Stimulated activated naive CD8-positive, alpha-beta T cell treated with anti-CD3 and anti-CD28 coated beads, Interleukin-15, Interleukin-2, amounts not matched to agents 100 ng/mL and 50 ng/mL, for 24 hours (primary cell): ENCODE data around the gene KRTAP10-11.
"Not testable (repeated sequence)": the region's sequence is repeated elsewhere in the genome, so short reads cannot be mapped to it uniquely, and the experiment has no call there.

Experiments
- H3K27ac Mint-ChIP-seq: one replicate; pipeline ENCODE4 v1.8.0; 2021; ENCODE audit warnings: mild to moderate bottlenecking, mixed read lengths
- H3K27me3 Mint-ChIP-seq: one replicate; pipeline ENCODE4 v1.8.0; 2021; ENCODE audit warnings: mixed read lengths
- H3K36me3 Mint-ChIP-seq: one replicate; pipeline ENCODE4 v1.8.0; 2021; ENCODE audit warnings: low read depth, mixed read lengths
- H3K4me1 Mint-ChIP-seq: one replicate; pipeline ENCODE4 v1.8.0; 2021; ENCODE audit warnings: low read depth, mixed read lengths
- H3K4me3 Mint-ChIP-seq: one replicate; pipeline ENCODE4 v1.8.0; 2021; ENCODE audit warnings: mild to moderate bottlenecking, mixed read lengths
- H3K9me3 Mint-ChIP-seq: one replicate; pipeline ENCODE4 v1.8.0; 2021; ENCODE audit warnings: mixed read lengths

The KRTAP10-11 gene

DNA sequence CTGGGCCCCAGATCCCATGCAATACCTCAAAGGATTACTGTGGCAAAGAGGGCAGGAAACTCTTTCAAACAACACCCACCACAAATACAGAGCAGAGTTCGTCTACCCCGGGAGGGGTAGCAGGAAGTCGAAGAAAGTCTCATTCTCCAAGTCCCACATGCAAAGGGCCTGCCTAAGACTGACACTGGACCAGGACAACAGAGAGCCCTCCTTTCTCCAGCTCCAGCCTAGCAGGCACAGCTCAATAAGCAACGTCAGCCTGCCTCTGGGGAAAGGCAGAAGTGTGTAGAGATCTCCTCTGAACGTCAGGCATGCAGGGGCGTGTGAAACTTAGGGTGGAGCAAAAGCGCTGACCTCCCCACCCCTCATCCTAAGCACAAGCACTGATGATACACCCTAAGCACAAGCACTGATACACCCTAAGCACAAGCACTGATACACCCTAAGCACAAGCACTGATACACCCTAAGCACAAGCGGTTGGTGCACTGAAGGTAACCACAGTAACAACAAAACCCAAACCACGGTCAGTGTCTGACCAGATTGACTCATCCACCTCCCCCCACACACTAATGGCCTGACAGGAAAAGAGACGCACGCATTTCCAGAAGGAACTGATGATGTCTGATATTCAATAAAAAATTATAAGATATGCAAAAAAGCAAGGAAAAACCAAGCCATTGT lies 12.8 kb downstream of the KRTAP10-11 start:
- H3K27ac Mint-ChIP-seq: peak overlapping the region; percentile 54
- peaks cover 56% of the 10 kb centered on the region for H3K4me1 Mint-ChIP-seq
- peaks cover 17% of the 10 kb centered on the region for H3K36me3 Mint-ChIP-seq
- H3K27me3 Mint-ChIP-seq: no peaks in the 10 kb centered on the region
- peaks cover 22% of the 10 kb centered on the region for H3K9me3 Mint-ChIP-seq
- no peak overlapping the region for H3K4me3 Mint-ChIP-seq

DNA sequence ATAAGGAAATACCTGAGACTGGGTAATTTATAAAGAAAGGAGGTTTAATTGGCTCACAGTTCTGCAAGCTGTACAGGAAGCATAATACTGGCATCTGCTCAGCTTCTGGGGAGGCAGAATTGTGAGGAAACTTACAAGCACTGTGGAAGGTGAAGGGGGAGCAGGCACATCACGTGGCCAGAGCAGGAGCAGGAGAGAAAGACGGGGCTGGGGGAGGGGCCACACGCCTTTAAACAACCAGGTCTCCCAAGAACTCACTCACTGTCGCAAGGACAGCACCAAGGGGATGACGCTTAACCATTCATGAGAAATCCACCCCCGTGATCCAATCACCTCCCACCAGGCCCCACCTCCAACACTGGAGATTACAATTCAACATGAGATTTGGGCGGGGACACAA lies 15.4 kb downstream of the KRTAP10-11 start:
- H3K4me3 Mint-ChIP-seq, H3K27me3 Mint-ChIP-seq, H3K27ac Mint-ChIP-seq: not testable (repeated sequence)
- Mint-ChIP-seq H3K36me3 (peaks cover 11% of the 10 kb centered on the region), H3K4me1 (peaks cover 34% of the 10 kb centered on the region), H3K9me3 (peaks cover 14% of the 10 kb centered on the region)

DNA sequence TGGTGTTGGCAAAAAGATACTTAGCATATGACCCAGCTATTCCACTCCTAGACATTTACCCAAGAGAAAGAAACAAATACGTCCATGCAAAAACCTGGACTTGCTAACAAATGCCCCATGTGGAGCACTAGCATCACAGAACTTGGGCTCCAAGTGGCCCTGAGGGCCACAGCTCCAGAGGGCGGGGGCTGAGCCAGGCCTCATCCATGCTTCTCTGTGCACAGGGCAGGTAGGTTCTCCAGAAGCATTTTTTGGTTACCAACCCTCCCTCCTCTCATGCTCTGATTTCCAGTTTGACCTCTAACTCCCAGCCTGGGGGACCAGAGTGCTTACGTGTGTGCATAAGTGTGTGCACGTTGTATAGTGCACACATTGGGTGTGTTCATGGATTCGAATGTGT lies 18.5 kb downstream of the KRTAP10-11 start:
- Mint-ChIP-seq H3K9me3 (peaks cover 16% of the 10 kb centered on the region), H3K4me3 (no peak overlapping the region), H3K27ac (no peak overlapping the region), H3K36me3 (peaks cover 5% of the 10 kb centered on the region), H3K4me1 (peaks cover 2% of the 10 kb centered on the region), H3K27me3 (peaks cover 8% of the 10 kb centered on the region)

DNA sequence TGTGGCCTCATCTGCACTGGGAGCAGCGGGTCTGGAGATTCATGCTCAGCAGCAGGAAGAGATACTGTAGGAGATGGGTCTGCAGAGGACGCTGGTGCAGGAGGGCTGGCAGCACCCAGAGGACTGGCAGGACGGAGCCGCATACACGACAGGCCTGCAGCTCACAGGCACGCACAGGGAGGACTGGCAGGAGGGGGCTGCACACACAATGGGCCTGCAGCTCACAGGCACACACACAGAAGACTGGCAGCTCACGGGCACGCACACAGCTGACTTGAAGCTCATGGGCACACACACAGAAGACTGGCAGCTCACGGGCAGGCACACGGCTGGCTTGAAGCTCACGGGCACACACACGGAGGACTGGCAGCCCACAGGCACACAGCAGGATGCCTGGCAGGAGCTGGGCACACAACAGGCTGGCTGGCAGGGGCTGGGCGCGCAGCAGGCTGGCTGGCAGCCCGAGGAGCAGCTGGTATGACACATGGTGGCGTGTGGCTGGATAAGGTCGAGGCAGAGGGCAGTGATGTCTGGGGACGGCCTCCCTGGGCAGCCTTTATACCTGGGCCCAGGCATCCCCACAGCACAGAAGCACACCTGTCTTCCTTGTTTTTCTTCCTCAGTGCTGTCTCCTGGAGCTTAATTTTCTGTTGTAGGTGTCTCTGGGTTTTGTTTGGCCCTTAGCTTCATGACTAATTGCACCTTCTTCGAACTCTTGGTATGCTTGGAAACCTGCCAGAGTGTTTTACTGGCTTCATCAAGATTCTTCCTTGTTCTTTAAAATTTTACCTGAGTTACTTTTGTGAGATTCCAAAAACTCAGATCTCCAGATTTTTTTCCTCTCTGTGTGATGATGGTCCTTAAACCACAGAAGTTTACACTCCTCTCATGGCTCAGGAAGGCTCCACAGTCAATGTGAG lies 20.4 kb downstream of the KRTAP10-11 start, which contains the start of gene KRTAP12-2:
Gene KRTAP12-2 (minus strand): TSS at position 527 of the 920 bp plus-strand sequence. CDS start 41 bp downstream, at position 486.
- no peak within 1 kb of the TSS for H3K27ac Mint-ChIP-seq
- H3K9me3 Mint-ChIP-seq: peaks cover 25% of the 10 kb centered on the region
- H3K27me3 Mint-ChIP-seq: peaks cover 8% of the 10 kb centered on the region
- no peaks in the 10 kb centered on the region for H3K4me1 Mint-ChIP-seq
- H3K36me3 Mint-ChIP-seq: peaks cover 5% of the 10 kb centered on the region
- no peak within 1 kb of the TSS for H3K4me3 Mint-ChIP-seq

DNA sequence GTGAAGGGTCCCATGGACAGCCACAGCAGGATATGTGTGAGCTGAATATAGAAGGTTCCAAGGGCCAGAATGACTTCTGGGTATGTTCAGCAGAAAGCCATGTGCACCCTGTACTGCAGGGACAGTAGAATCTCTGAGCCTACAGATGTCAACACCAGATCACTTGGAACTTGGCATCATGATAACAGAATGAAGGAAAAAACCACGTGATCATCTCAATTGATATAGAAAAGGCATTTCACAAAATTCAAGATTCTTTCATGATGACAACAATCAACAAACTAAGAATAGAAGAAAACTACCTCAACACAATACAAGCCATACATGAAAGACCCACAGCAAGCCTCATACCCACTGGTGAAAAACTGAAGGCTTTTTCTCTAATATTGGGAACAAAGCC lies 21.4 kb downstream of the KRTAP10-11 start:
- H3K36me3 Mint-ChIP-seq: peaks cover under 1% of the 10 kb centered on the region
- H3K4me1 Mint-ChIP-seq: no peaks in the 10 kb centered on the region
- no peak overlapping the region for H3K4me3 Mint-ChIP-seq
- peaks cover 25% of the 10 kb centered on the region for H3K9me3 Mint-ChIP-seq
- no peak overlapping the region for H3K27ac Mint-ChIP-seq
- H3K27me3 Mint-ChIP-seq: peaks cover 8% of the 10 kb centered on the region

DNA sequence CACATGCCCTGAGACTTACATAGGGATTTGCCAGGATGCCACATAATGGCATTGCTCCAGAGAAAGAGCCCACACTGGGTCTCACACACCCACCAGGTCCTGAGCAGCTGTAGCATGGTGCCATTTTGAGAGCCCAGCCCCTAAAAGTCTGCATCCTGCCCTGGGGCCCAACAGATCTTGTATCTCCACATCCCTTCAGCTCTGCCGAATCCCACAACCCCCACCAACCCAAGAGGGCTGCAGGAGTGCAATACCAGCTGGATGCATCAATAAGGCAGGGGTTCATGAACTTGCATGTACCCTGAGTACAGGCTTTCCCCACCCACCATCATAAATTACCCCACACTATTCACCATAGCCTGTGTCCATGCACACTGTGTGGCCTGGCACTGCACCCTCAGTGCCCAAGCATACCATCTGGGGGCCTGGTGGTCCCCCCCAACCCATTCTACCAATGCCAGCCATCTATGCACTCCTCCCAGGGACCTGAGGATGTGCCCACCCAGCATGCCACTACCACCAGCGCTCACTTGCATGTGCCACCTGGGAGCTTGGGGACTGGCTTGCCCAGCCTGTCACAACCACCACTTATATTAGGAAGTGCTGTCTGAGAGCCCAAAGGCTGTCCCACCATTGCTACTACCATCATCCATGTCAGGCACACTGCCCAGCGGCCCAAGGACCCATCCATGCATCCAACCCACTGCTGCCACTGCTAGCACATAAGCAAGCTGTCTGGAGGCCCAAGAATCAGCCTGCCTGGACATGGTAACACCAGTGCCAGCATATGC lies 24.6 kb downstream of the KRTAP10-11 start:
- Mint-ChIP-seq H3K9me3 (peaks cover 39% of the 10 kb centered on the region), H3K27ac (no peak overlapping the region), H3K27me3 (peaks cover 8% of the 10 kb centered on the region)

DNA sequence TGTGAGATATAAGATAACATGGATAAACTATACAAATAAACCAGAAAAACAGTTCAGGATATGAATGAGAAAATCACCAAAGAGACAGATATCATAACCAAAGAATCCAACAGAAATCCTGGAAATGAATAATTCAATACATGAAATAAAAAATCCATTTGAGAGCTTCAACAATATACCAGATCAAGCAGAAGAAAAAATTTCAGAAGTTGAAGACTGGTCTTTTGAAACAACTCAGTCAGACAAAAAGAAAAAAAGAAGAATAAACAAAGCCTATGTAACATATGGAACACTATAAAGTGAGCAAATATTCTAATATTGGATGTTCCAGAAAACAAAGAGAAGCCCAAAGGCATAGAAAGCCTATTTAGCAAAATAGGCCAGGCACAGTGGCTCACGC lies 25.7 kb downstream of the KRTAP10-11 start:
- no peak overlapping the region for H3K4me3 Mint-ChIP-seq
- no peaks in the 10 kb centered on the region for H3K36me3 Mint-ChIP-seq

More for the DNA sequence above, 24.6 kb downstream of the KRTAP10-11 start:
- no peak overlapping the region for H3K4me3 Mint-ChIP-seq
- no peaks in the 10 kb centered on the region for H3K36me3 Mint-ChIP-seq
- no peaks in the 10 kb centered on the region for H3K4me1 Mint-ChIP-seq

DNA sequence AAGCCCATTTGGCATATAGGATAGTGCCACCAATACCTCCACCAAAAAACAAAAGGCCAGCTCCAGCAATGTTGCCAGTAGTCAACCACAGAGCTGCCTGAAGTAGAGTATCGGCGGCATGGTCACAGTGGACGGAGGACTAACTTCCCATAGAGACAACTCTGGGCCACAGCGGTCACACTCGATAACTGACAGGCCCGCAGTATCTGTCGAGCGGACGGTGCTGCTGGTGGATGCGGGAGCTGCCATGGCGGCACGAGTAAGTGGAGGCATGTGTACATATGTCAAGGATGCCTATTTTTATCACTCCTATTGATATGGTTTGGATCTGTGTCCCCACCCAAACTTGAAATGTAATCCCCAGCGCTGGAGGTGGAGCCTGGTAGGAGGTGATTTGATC lies 31.7 kb downstream of the KRTAP10-11 start:
- no peaks in the 10 kb centered on the region for H3K27me3 Mint-ChIP-seq
- H3K4me1 Mint-ChIP-seq: no peaks in the 10 kb centered on the region
- H3K4me3 Mint-ChIP-seq: no peak overlapping the region
- H3K36me3 Mint-ChIP-seq: no peaks in the 10 kb centered on the region
- peaks cover 12% of the 10 kb centered on the region for H3K9me3 Mint-ChIP-seq
- no peak overlapping the region for H3K27ac Mint-ChIP-seq

More for the DNA sequence above, 25.7 kb downstream of the KRTAP10-11 start:
- peaks cover 39% of the 10 kb centered on the region for H3K9me3 Mint-ChIP-seq
- H3K4me1 Mint-ChIP-seq: no peaks in the 10 kb centered on the region
- peaks cover 8% of the 10 kb centered on the region for H3K27me3 Mint-ChIP-seq
- H3K27ac Mint-ChIP-seq: no peak overlapping the region

DNA sequence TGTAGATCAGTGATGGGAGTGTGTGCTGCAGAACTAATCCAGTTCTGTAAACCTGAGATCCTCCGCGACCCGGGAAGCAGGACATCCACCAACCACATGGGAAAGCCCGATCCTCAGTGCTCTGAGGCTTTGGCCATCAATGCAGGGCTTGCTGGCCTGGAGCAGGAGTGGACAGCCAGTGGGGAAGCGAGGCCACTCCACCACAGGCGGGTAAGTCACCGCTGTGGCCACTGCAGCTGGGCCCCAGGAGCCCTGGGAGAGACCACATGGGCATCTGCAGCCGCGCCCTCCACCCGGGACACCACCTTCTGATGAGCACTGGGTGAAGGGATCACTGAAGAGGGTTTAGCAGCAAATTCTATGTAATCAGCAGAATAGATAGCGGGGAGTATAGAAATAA lies 34.9 kb downstream of the KRTAP10-11 start:
- H3K27ac Mint-ChIP-seq: no peak overlapping the region

DNA sequence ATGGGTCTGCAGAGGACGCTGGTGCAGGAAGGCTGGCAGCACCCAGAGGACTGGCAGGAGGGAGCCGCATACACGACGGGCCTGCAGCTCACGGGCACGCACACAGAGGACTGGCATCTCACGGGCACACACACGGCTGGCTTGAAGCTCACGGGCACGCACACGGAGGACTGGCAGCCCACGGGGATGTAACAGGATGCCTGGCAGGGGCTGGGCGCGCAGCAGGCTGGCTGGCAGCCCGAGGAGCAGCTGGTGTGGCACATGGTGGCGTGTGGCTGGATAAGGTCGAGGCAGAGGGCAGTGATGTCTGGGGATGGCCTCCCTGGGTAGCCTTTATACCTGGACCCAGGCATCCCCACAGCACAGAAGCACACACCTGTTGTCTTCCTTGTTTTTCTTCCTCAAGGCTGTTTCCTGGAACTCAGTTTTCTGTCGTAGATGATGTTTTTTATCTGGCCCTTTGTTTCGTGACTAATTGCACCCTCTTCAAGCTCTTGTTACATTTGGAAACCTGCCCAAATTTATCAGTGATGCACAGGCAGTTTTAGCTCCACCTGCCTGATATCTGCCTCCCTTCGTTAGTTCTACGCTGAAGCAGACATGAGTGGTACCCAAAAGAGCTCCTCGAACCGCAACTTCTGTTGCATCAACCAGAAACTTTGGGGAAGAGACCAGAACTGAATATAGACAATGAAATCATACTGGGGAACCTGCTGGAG lies 35.8 kb downstream of the KRTAP10-11 start, which contains the start of gene KRTAP12-1:
Gene KRTAP12-1 (minus strand): TSS at position 303 of the 719 bp plus-strand sequence. CDS start 40 bp downstream, at position 263.
- Mint-ChIP-seq H3K27ac (no peak within 1 kb of the TSS), H3K4me1 (peaks cover 10% of the 10 kb centered on the region), H3K4me3 (no peak within 1 kb of the TSS), H3K9me3 (no peaks in the 10 kb centered on the region), H3K27me3 (peaks cover 4% of the 10 kb centered on the region), H3K36me3 (no peaks in the 10 kb centered on the region)

More for the DNA sequence above, 34.9 kb downstream of the KRTAP10-11 start:
- H3K9me3 Mint-ChIP-seq: no peaks in the 10 kb centered on the region
- peaks cover 6% of the 10 kb centered on the region for H3K4me1 Mint-ChIP-seq
- no peaks in the 10 kb centered on the region for H3K36me3 Mint-ChIP-seq
- H3K27me3 Mint-ChIP-seq: peaks cover 4% of the 10 kb centered on the region
- no peak overlapping the region for H3K4me3 Mint-ChIP-seq

DNA sequence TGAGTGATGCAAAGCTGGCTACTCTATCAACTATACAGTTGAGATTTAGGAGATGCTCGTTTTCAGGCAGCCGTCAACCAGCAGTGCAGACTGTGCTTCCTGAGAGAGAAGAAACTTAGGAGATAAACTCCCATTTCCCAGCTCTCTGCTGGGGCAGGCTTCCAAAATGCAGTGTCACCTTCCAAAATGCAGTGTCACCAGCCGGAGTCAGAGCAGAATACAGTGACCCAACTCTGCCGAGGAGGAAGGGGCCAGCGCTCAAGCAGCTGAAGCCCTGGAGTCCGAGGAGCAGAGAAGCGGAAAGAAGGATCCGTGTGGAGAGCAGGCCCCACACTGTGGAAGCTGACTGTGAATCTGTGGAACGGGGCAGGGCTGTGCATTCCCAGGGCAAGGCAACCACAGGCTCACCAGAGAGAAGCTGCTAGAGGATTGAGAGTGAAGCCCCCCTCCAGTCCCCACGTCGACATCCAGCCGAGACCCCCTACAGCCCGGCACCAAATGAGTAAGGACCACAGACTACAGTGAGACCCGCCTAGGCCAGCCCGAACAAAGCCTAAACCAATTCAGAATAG lies 36.5 kb downstream of the KRTAP10-11 start:
- H3K4me3 Mint-ChIP-seq: no peak overlapping the region
- peaks cover 10% of the 10 kb centered on the region for H3K4me1 Mint-ChIP-seq
- no peaks in the 10 kb centered on the region for H3K36me3 Mint-ChIP-seq
- H3K27me3 Mint-ChIP-seq: peaks cover 4% of the 10 kb centered on the region
- no peak overlapping the region for H3K27ac Mint-ChIP-seq
- H3K9me3 Mint-ChIP-seq: no peaks in the 10 kb centered on the region

DNA sequence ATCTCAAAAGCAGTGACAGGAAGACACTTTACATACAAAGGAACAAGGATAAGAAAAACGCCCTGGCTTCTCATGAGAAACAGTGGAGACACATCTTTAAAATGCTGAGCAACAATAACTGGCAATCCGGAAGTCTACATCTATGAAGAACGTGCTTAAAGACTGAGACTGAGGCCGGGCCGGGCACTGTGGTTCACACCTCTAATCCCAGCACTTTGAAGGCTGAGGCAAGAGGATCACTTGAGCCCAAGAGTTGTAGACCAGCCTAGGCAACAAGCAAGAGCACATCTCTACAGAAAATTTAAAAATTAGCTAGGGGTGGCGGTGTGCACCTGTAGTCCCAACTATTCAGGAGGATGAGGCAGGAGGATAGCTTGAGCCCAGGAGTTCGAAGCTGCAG lies 37.9 kb downstream of the KRTAP10-11 start:
- H3K9me3 Mint-ChIP-seq: no peaks in the 10 kb centered on the region
- peaks cover 10% of the 10 kb centered on the region for H3K4me1 Mint-ChIP-seq
- H3K4me3 Mint-ChIP-seq: no peak overlapping the region
- H3K27ac Mint-ChIP-seq: no peak overlapping the region
- H3K36me3 Mint-ChIP-seq: no peaks in the 10 kb centered on the region
- peaks cover 4% of the 10 kb centered on the region for H3K27me3 Mint-ChIP-seq

DNA sequence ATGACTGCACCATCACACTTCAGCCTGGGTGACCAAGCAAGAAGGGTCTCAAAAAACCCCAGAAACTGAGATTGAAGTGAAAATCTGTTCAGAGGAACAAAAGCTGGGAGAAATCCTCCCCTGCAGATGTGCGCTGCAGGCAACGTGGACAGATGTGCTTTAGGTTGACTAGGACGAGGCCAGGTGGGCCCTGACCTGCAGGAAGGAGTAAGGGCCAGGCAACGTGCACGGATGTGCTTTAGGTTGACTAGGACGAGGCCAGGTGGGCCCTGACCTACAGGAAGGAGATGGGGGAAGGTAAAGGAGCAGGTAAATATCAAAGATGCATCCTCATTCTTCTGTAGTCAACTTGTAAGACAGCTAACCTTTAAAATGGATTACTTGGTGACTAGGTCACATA lies 38.3 kb downstream of the KRTAP10-11 start:
- H3K27me3 Mint-ChIP-seq: peaks cover 4% of the 10 kb centered on the region
- H3K4me1 Mint-ChIP-seq: peaks cover 10% of the 10 kb centered on the region
- H3K36me3 Mint-ChIP-seq: no peaks in the 10 kb centered on the region
- H3K27ac Mint-ChIP-seq: no peak overlapping the region
- no peaks in the 10 kb centered on the region for H3K9me3 Mint-ChIP-seq
- no peak overlapping the region for H3K4me3 Mint-ChIP-seq

DNA sequence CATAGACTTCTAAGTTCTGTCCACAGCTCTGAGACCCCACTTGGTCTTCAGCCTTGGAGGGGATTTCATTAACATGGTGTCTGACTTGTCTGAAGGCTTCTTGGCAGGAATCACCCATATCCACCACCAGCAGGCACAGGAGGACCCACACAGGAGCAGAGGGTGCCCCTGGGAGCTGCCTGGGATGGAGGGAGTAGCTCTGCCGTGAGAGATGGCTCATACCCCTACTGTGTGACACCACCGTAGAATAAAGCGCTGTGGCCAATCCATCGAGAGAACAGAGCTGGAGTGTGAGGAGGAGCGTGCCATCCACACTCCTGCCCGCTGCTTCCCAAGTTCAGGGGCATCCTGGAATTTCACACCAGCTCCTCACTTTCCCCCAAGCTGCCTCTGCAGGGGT lies 38.8 kb downstream of the KRTAP10-11 start:
- not testable (repeated sequence) for H3K27ac Mint-ChIP-seq, H3K9me3 Mint-ChIP-seq, H3K27me3 Mint-ChIP-seq, H3K4me3 Mint-ChIP-seq, H3K36me3 Mint-ChIP-seq
- H3K4me1 Mint-ChIP-seq: peaks cover 10% of the 10 kb centered on the region
